Measurements from ENCODE around the gene ETV1. TPM values are rescaled to one million over a fixed set of nuclear protein-coding genes. Genes with fewer than 3 reads are reported as not detected.

ETV1 gene
- total RNA-seq, 1 donor from 2014 or later: not detected

GRCh38 chr7:13898957-13899670 is 90.4 kb downstream of the ETV1 start:
- DNase-seq: no peak
- Mint-ChIP-seq H3K27ac (no peak overlapping the region), H3K4me1 (no peaks in the 10 kb centered on the region), H3K4me3 (no peak overlapping the region), H3K27me3 (no peaks in the 10 kb centered on the region), H3K36me3 (ENCODE audit: low read depth) (no peaks in the 10 kb centered on the region), H3K9me3 (no peaks in the 10 kb centered on the region)
- intact Hi-C loops (cut with micrococcal nuclease): no loop called here

- H3K36me3 Mint-ChIP-seq (ENCODE audit: low read depth): no peaks in the 10 kb centered on the region
- no peak for DNase-seq
- H3K9me3 Mint-ChIP-seq: no peaks in the 10 kb centered on the region
- H3K27me3 Mint-ChIP-seq: no peaks in the 10 kb centered on the region
- no peak overlapping the region for H3K4me3 Mint-ChIP-seq
- intact Hi-C loops (cut with micrococcal nuclease): no loop called here
- H3K4me1 Mint-ChIP-seq: no peaks in the 10 kb centered on the region
- no peak overlapping the region for H3K27ac Mint-ChIP-seq
These were observed 91.6 kb downstream of the ETV1 start for GRCh38 chr7:13897819-13898218.

- no peak for DNase-seq
- Mint-ChIP-seq H3K27me3 (no peaks in the 10 kb centered on the region), H3K4me1 (no peaks in the 10 kb centered on the region), H3K9me3 (no peaks in the 10 kb centered on the region), H3K27ac (no peak overlapping the region), H3K36me3 (ENCODE audit: low read depth) (no peaks in the 10 kb centered on the region), H3K4me3 (no peak overlapping the region)
- intact Hi-C loops (cut with micrococcal nuclease): no loop called here
These were observed 94.5 kb downstream of the ETV1 start for GRCh38 chr7:13894954-13895353.

- H3K27ac Mint-ChIP-seq: no peak overlapping the region
- no peaks in the 10 kb centered on the region for H3K4me1 Mint-ChIP-seq
- no peaks in the 10 kb centered on the region for H3K36me3 Mint-ChIP-seq (ENCODE audit: low read depth)
- no peak for DNase-seq
- intact Hi-C loops (cut with micrococcal nuclease): no loop called here
- H3K4me3 Mint-ChIP-seq: no peak overlapping the region
- no peaks in the 10 kb centered on the region for H3K9me3 Mint-ChIP-seq
- no peaks in the 10 kb centered on the region for H3K27me3 Mint-ChIP-seq
These were observed 95.1 kb downstream of the ETV1 start for GRCh38 chr7:13894377-13894776.

GRCh38 chr7:13890793-13891192 is 98.7 kb downstream of the ETV1 start:
- Mint-ChIP-seq H3K4me3 (no peak overlapping the region), H3K9me3 (no peaks in the 10 kb centered on the region), H3K4me1 (no peaks in the 10 kb centered on the region), H3K27ac (no peak overlapping the region), H3K27me3 (no peaks in the 10 kb centered on the region), H3K36me3 (ENCODE audit: low read depth) (no peaks in the 10 kb centered on the region)
- DNase-seq: no peak
- intact Hi-C loops (cut with micrococcal nuclease): no loop called here

GRCh38 chr7:13886356-13886755 is 103.1 kb downstream of the ETV1 start:
- Mint-ChIP-seq H3K4me3 (no peak overlapping the region), H3K4me1 (no peaks in the 10 kb centered on the region), H3K36me3 (ENCODE audit: low read depth) (no peaks in the 10 kb centered on the region), H3K27ac (no peak overlapping the region), H3K27me3 (no peaks in the 10 kb centered on the region), H3K9me3 (no peaks in the 10 kb centered on the region)
- intact Hi-C loops (cut with micrococcal nuclease): no loop called here
- no peak for DNase-seq

- intact Hi-C loops (cut with micrococcal nuclease): no loop called here
These were observed 107.4 kb downstream of the ETV1 start for GRCh38 chr7:13882051-13882450.

GRCh38 chr7:13880789-13881188 is 108.7 kb downstream of the ETV1 start:
- intact Hi-C loops (cut with micrococcal nuclease): no loop called here
- Mint-ChIP-seq H3K9me3 (no peaks in the 10 kb centered on the region), H3K27ac (no peak overlapping the region), H3K36me3 (ENCODE audit: low read depth) (no peaks in the 10 kb centered on the region), H3K27me3 (no peaks in the 10 kb centered on the region), H3K4me3 (no peak overlapping the region), H3K4me1 (no peaks in the 10 kb centered on the region)
- DNase-seq: no peak

More at GRCh38 chr7:13882051-13882450, 107.4 kb downstream of the ETV1 start:
- H3K4me1 Mint-ChIP-seq: no peaks in the 10 kb centered on the region
- no peaks in the 10 kb centered on the region for H3K9me3 Mint-ChIP-seq
- H3K27me3 Mint-ChIP-seq: no peaks in the 10 kb centered on the region
- DNase-seq: no peak
- H3K36me3 Mint-ChIP-seq (ENCODE audit: low read depth): no peaks in the 10 kb centered on the region
- no peak overlapping the region for H3K4me3 Mint-ChIP-seq
- H3K27ac Mint-ChIP-seq: no peak overlapping the region

- H3K36me3 Mint-ChIP-seq (ENCODE audit: low read depth): no peaks in the 10 kb centered on the region
- no peaks in the 10 kb centered on the region for H3K4me1 Mint-ChIP-seq
- no peaks in the 10 kb centered on the region for H3K27me3 Mint-ChIP-seq
- H3K9me3 Mint-ChIP-seq: no peaks in the 10 kb centered on the region
- intact Hi-C loops (cut with micrococcal nuclease): no loop called here
- no peak overlapping the region for H3K4me3 Mint-ChIP-seq
- no peak overlapping the region for H3K27ac Mint-ChIP-seq
- no peak for DNase-seq
These were observed 109.3 kb downstream of the ETV1 start for GRCh38 chr7:13879994-13880686.

GRCh38 chr7:13879143-13879542 is 110.3 kb downstream of the ETV1 start:
- Mint-ChIP-seq H3K4me1 (no peaks in the 10 kb centered on the region), H3K27ac (no peak overlapping the region), H3K27me3 (no peaks in the 10 kb centered on the region), H3K9me3 (no peaks in the 10 kb centered on the region), H3K36me3 (ENCODE audit: low read depth) (no peaks in the 10 kb centered on the region), H3K4me3 (no peak overlapping the region)
- no peak for DNase-seq
- intact Hi-C loops (cut with micrococcal nuclease): no loop called here

- H3K9me3 Mint-ChIP-seq: no peaks in the 10 kb centered on the region
- no peak overlapping the region for H3K4me3 Mint-ChIP-seq
- H3K27me3 Mint-ChIP-seq: no peaks in the 10 kb centered on the region
- intact Hi-C loops (cut with micrococcal nuclease): no loop called here
- H3K36me3 Mint-ChIP-seq (ENCODE audit: low read depth): no peaks in the 10 kb centered on the region
- H3K4me1 Mint-ChIP-seq: no peaks in the 10 kb centered on the region
- no peak for DNase-seq
- no peak overlapping the region for H3K27ac Mint-ChIP-seq
These were observed 111.3 kb downstream of the ETV1 start for GRCh38 chr7:13878154-13878553.

GRCh38 chr7:13875496-13876074 is 113.9 kb downstream of the ETV1 start:
- no peaks in the 10 kb centered on the region for H3K27me3 Mint-ChIP-seq
- DNase-seq: no peak
- H3K36me3 Mint-ChIP-seq (ENCODE audit: low read depth): no peaks in the 10 kb centered on the region
- no peaks in the 10 kb centered on the region for H3K9me3 Mint-ChIP-seq
- intact Hi-C loops (cut with micrococcal nuclease): no loop called here
- no peaks in the 10 kb centered on the region for H3K4me1 Mint-ChIP-seq
- no peak overlapping the region for H3K4me3 Mint-ChIP-seq
- no peak overlapping the region for H3K27ac Mint-ChIP-seq

- intact Hi-C loops (cut with micrococcal nuclease): no loop called here
- H3K4me1 Mint-ChIP-seq: no peaks in the 10 kb centered on the region
- no peak for DNase-seq
- H3K27me3 Mint-ChIP-seq: no peaks in the 10 kb centered on the region
- H3K4me3 Mint-ChIP-seq: no peak overlapping the region
- H3K36me3 Mint-ChIP-seq (ENCODE audit: low read depth): no peaks in the 10 kb centered on the region
- H3K9me3 Mint-ChIP-seq: no peaks in the 10 kb centered on the region
- H3K27ac Mint-ChIP-seq: no peak overlapping the region
These were observed 114.7 kb downstream of the ETV1 start for GRCh38 chr7:13874783-13875182.

GRCh38 chr7:13872709-13873108 is 116.8 kb downstream of the ETV1 start:
- no peak overlapping the region for H3K27ac Mint-ChIP-seq
- no peak overlapping the region for H3K4me3 Mint-ChIP-seq
- peaks cover 4% of the 10 kb centered on the region for H3K9me3 Mint-ChIP-seq
- DNase-seq: no peak
- H3K27me3 Mint-ChIP-seq: no peaks in the 10 kb centered on the region
- H3K36me3 Mint-ChIP-seq (ENCODE audit: low read depth): no peaks in the 10 kb centered on the region
- no peaks in the 10 kb centered on the region for H3K4me1 Mint-ChIP-seq
- intact Hi-C loops (cut with micrococcal nuclease): no loop called here

All from activated CD4-positive, alpha-beta T cell treated with anti-CD3 and anti-CD28 coated beads, Interleukin-2, amount 10 ng/mL, durations not matched to agents 24 days and 14 days (primary cell).